GM12891 (cell line): ENCODE measurements around the gene RETSAT.

Experiments
- PAX5 ChIP-seq: IDR thresholded peaks from 2 replicates; pipeline ENCODE4 v1.6.1; 2011; ENCODE audit warnings: low read length, moderate library complexity, mild to moderate bottlenecking; ENCODE audit not compliant: insufficient read depth, severe bottlenecking
- POLR2A ChIP-seq: IDR thresholded peaks from 2 replicates; pipeline ENCODE4 v1.6.1; 2011; ENCODE audit warnings: low read depth, low read length, control low read depth
- POLR2AphosphoS5 ChIP-seq: IDR thresholded peaks from 2 replicates; pipeline ENCODE4 v1.6.1; 2011; ENCODE audit warnings: low read depth, low read length, control low read depth
- POU2F2 ChIP-seq: IDR thresholded peaks from 2 replicates; pipeline ENCODE4 v1.6.1; 2011; ENCODE audit warnings: low read depth, mild to moderate bottlenecking, control low read depth, low read length, moderate library complexity
- TAF1 ChIP-seq: IDR thresholded peaks from 2 replicates; pipeline ENCODE4 v1.6.1; 2011; ENCODE audit warnings: low read depth, low read length, control low read depth

DNA sequence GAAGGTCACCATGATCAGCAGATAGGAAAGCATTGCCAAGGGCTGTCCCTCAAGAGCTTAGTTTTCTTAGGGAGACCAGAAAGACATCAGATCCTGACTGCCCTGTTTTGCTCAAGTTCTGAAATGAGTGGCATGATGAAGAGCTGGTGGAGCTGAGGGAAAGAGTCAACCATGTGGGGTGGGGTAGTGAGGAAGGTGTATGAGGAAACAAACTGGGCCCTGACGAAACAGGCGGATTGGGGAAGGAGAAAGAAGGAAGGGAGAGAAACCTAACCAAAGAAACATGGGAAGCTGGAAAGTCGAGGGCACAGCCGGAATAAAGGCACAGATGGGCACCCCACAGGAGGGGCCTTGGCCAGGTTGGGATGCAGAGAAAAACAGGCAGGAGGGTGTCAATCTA, 34.5 kb downstream of the RETSAT start:
- TF ChIP-seq POLR2AphosphoS5 (no peak), POLR2A (no peak), TAF1 (no peak), POU2F2 (no peak), PAX5 (no peak)
